ENCODE measurements around the gene CCL3.
"Not testable (repeated sequence)": the region's sequence is repeated elsewhere in the genome, so short reads cannot be mapped to it uniquely, and the experiment has no call there.

- not testable (repeated sequence) for TF ChIP-seq CTCF (IDR thresholded peaks at IDR 0.05; ENCODE audit: insufficient read depth, low read depth, low read length); EZH2 (IDR thresholded peaks at IDR 0.05; ENCODE audit: insufficient read depth, low read length)
Measured at GRCh38 chr17:36082482-36083120, 7.3 kb downstream of the CCL3 start.

Data from astrocyte (in vitro differentiated cells and primary cell).